Measurements from ENCODE around the gene SIGLEC1.

Gene SIGLEC1

DNA sequence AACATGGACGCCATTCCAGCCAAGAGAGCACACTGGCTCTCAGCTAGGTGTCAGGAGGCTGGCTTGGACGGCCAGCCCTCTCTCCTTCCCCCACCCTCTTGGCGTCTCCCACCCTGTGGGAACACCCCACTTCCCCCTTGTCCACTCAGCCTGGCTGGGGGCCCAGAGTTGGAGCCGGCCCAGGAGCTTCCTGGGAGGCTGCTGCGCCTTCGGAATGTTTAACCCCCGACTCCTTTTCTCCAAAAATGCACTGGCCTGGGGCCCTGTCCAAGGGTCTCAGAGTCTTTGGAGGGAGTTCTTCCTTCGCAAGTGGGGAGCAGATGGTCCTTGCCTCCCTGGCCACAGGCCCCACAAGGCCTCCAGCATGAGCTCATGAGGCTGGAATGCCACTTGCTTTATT lies 34.7 kb downstream of the SIGLEC1 start:
- no peak for DNase-seq

DNA sequence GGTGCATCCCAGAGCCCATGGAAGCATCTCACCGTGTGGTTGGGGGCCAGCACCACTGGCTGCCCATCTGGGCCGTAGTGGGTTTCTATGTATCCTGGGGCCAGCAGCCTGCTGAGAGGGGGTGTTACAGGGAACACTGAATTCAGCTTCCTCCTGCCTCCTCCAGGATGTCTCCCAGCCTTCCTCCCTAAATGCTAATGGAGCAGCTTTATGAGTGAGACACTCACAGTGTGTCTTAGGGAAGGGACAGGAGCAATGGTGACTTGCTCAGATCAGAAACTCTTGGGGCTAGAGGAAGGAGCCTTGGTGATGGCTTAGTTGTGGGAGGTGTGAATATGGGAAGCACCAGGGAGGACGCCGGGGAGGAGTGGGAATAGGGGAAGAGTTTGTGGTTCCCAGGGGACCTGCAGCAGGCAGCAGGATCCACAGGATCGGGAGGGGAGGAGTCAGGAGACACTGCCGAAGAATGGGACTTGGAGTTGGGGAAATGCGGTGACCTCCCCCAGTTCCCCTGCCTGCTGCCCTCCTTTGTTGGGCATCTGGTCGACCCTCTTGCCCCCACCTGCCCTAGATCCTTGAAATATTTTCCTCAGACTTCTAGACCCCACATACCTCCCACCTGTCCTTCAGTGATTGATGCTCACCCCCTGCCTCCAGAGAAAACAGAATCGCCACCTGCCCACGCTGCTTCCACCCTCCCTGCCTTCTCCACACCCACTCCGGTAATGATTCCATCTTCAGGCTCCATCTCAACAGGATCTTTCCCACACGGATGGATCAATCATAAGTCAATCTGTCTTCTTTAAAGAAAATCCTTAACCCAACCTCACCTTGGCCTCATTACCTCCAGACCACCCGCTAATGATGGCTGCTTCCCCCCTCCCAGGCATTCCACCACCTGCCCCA lies 37.2 kb downstream of the SIGLEC1 start:
- no peak for DNase-seq

DNA sequence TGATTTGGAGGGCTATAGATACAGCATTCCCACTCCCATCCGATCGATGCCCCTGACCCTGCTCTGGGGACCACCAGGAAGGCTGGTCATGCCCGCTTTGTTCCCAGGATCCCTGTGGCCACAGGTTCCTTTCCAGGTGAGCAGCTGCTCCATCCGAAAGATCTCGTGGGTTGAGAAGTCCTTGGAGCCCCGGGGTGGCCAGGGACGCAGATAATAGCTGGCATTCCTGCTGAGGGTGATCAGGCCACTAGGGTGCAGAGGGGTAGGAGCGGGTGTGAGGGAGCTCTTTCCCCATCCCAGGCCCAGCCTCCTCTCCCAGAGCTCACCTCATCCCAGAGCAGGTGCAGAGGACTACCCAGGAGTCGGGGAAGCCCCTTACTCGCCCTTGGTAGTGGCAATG lies 38.0 kb downstream of the SIGLEC1 start:
- DNase-seq = no peak

DNA sequence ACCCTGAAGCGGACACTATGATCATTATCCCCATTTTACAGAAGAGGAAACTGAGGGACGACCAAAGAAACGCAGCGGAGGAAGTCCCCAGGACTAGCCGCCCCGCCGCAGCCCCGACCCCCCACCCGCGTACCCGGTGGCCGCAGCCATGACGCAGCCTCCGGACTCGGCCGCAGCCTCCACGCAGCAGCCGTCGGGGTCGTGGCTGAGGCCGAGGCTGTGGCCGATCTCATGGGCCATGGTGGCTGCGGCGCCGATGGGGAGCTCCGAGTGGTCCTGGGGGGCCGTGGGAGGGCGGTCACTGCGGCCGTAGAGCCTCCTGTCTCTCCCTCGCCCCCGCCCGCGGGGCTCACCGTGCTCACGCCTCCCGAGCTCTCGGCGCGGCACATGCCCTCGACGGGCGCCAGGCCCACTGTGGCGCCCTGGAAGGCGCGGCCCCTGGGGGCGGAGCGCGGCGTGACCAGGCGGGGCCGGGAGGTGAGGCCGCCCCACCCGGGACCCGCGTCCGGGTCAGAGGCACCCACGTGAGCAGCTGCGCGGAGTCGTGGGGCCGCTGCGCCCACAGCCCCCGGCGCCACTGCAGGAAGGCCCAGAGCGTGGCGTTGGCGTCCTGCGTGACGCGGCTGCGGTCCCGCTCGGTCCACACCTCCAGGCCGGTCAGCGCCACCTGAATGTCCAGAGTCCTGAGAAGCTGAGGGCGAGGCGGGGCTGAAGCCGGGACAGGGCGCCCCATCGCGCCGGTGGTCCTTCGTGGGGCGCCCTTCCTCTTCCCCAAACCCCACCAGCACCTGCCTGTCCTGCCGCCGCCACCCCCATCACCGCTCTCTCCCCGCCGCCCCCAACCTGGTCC lies 39.0 kb downstream of the SIGLEC1 start:
- DNase-seq = no peak

DNA sequence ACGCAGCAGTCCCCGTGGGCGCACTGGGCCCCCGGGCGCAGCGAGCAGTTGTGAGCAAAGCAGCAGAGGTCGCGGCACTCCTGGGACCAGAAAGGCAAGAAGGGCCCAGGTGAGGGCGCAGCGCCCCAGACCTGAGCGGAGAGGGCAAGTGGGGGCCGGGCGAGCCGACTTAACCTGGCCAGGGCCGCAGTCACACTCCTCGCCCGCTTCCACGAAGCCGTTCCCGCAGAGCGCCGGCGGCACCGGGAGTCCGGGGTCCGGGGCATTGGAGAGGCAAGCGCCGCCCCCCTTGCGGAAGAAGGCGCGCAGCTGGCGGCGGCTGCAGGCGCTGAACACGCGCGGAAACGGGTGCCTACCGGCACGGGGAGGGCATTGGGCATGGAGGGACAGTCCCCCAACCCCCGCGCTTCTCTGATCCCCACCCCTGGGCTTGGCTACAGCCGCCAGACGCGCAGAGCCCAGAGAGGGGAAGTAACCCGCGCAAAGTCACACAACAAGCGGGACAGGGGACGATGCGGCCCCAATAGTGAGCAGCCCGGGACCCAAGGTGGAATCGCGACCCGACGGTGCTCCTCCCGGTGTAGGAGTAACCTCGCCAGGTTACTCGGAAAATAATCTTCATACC lies 39.7 kb downstream of the SIGLEC1 start:
- DNase-seq = no peak

DNA sequence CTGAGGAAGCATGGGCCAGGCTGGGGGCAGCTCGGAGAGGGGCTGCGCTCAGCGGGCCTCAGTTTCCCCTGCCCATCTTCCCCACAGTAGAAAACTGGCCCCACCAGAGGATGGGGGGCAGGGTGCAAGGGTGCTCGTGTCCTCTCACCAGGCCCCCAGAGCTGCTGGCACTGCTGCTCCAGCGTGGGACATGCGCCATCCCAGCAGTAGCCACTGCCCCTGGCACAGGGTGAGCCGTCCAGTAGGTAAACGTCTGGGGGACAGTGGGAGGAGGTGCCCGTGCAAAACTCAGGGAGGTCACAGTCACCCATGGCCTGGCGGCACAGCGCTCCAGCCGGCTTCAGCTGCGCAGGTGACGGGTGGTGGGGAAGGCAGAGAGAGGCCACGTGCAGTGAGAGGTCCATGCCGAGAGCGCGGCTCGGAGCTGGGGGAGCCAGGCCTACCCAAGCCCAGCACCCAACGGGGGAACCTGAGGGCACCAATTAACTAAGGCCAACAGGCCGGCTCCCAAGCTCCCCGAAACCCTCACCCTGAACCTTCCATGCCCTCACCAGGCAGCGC lies 40.3 kb downstream of the SIGLEC1 start:
- no peak for DNase-seq

DNA sequence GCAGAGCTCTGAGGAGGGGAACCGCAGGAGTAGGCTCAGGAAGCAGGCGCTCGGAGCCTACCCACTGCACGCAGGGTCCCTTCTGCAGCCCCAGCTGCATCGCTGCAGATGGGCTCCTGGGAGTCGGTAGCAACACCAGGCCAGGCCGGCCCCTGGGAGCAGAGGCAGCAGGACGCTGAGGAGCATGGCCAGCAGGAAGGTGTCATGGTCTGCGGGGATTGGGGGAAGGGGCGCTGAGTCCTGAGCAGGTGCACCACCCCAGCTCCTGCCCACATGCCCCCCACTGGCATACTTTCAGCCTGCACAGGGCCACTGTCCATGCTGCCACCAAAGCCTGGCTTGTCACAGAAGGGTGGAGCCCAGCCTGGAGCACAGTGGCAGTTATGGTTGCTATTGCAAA lies 41.5 kb downstream of the SIGLEC1 start:
- DNase-seq = no peak

DNA sequence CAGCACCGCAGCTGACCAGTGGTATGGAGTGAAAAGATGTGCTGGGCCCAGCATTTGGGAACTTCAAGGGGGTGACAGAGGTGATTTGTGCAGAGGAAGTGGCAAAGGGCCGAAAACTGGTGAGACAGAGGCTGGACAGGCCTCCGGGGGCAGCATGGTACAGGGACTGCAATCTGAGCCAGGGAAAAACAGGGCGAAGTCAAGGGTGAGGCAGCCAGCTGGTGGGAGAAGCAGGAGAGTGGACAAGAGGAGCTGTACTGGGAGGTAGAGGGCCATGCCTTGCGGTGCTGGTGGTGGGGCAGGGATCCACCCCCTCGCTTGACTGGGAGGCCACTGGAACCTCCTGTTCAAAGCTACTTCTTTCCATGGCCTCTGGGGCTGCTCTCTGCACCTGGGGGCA lies 41.9 kb downstream of the SIGLEC1 start:
- no peak for DNase-seq

DNA sequence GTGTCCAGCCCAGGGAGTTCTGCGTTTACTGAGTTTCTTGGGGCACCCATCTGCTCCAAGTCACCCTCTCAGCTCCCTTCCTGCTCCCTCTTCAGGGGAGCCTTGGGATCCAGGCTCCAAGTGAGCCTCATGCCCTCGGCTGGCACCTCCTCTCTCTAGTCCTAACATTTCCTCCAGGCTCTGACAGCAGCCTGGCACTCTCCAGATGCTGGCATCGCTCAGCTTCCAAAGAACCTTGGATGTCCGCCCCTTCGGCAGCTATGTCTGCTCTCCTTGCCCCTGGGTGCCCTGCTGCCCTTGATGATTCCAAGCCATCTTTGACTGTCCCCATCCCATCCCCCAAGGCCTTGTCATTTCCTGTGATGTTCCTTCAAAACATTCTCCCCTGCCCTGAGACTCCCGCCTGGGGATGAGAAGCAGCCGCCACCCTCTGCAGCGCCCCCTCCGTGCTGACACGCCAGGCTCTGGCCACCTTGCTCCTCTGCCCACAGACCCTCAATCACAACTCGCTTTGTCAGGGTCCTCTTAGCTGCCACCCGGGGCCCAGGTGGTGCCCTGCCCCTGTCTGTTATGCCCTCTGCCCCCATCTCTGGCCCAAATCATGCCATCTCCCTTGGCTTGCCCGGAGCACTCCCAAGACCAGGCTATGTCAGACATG lies 42.6 kb downstream of the SIGLEC1 start:
- no peak for DNase-seq

DNA sequence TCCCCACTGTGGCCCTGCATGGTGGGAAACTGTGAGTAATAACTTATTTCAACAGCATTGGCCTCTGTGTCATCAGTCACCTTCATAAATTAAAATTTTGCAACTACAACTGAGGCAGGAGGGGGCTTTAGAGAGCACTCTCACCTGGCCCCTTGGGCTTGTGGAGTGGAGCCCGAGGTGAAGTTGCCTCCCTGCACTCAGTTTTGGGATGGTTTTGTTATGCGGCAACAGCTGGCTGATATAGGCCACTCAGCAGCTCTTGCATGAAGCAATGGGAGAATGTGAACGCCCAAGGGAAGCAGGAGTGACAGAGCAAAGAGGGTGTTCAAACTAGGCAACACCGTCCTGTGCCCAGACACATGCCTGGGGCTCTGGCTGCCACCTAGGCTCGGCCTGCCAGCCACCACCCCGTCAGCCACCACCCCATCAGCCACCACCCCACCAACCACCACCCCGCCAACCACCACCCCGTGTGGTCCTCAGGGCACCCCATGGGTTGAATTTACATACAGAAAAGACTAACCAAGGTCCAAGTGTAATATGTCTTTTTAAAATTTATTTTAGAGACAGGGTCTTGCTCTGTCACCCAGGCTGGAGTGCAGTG lies 44.9 kb downstream of the SIGLEC1 start:
- DNase-seq = no peak

DNA sequence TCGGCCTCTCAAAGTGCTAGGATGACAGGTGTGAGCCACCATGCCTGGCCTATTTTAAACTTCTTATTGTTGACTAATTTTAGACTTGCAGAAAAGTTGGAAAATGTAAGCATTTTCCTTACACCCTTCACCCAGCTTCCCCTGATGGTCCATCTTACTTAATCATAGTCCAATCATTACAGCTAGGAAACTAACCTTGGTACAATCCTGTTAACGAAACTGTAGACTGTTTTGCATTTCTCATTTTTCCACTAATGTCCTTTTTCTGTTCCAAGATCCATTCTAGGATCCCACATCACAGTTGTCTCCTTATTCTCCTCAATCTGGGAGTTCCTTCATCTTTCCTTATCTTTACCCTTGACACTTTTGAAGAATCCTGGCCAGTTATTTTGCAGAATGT lies 48.5 kb downstream of the SIGLEC1 start:
- no peak for DNase-seq

DNA sequence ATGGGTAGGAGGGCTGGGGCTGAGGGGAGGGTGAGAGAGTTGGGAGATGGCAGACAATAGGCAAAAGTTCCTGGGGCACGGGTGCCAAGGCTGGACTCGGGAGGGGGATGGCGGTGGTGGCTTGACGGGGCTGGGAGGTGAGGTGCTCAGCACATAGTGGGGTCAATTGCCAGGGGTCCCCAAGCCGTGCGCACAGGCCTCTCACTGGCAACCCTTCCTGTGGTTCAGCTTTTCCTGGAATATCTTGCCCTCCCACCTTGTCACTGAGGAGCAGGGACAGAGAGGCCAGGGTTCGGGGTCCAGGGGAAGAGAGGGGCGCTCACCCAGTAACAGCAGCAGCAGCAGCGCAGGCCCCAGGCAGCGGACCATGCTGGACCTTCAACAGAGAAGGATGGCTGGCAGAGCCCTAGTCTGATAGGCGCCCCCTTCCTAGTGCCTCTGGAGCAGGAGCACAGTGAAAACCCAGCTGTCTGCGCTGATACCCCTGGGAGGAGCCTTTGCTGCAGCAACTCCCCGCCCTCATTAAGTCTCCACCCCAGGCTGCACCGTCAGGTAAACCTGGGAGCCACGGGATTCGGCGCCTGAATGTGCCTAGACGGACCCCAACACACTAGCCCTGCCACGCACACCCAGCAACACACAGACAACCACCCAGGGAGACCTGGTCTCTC lies 49.2 kb downstream of the SIGLEC1 start, which contains the start of gene GFRA4:
Gene GFRA4, minus strand, starts transcription at position 369 of the 671 bp plus-strand sequence. Its CDS starts 0 bp downstream, at position 369.
- DNase-seq = no peak
